ENCODE data around the gene SDHA.
"Not testable (repeated sequence)": the region's sequence is repeated elsewhere in the genome, so short reads cannot be mapped to it uniquely, and the experiment has no call there.

- TF ChIP-seq CTCF, EP300, POLR2A (IDR thresholded peaks at IDR 0.05): not testable (repeated sequence)
Observed at GRCh38 chr5:303741-304140, 85.6 kb downstream of the SDHA start.
